ENCODE measurements around the gene OR52I2.

The OR52I2 gene

DNA sequence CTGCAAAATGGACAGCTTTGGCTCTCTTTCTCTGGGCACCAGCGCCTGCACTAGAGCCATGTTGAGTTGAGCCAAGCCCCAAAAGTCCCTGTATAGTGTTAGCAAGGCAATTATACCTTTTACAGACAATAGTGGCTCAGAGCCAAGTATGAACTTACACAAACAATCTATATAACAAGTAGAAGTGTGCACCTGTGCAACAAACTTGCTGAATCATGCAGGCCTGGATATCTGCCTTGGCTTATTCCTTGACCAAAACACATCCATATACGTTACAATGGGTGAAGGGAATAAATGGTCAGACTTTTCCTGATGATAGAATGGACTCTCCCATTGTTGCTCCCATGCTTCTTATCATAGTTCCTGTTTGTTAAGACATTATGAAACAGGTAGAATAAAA lies 3.8 kb upstream of the OR52I2 start:
- DNase-seq (ENCODE audit: low read depth), result no peak

DNA sequence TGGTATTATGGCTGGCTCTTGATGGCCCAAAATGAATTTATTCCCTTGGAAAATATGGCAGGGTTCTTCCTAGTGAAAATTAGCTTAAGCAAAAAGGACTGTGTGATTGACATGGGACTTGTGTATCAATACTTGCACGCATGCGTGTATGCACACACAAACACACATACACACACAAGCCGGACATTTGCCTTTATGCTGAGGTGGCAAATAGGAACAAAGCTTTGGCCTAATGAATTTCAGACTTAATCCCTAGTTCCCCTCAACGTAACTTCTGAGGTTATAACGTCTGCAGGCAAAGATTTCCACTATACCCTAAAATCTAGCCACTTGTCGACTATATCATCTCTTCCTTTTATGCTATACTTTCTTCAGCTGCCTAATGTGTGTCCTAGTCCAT lies 2.9 kb upstream of the OR52I2 start:
- H3K4me3 ChIP-seq (ENCODE audit: low read depth, low read length), result no peak overlapping the region
- TF ChIP-seq, protein P1, sequence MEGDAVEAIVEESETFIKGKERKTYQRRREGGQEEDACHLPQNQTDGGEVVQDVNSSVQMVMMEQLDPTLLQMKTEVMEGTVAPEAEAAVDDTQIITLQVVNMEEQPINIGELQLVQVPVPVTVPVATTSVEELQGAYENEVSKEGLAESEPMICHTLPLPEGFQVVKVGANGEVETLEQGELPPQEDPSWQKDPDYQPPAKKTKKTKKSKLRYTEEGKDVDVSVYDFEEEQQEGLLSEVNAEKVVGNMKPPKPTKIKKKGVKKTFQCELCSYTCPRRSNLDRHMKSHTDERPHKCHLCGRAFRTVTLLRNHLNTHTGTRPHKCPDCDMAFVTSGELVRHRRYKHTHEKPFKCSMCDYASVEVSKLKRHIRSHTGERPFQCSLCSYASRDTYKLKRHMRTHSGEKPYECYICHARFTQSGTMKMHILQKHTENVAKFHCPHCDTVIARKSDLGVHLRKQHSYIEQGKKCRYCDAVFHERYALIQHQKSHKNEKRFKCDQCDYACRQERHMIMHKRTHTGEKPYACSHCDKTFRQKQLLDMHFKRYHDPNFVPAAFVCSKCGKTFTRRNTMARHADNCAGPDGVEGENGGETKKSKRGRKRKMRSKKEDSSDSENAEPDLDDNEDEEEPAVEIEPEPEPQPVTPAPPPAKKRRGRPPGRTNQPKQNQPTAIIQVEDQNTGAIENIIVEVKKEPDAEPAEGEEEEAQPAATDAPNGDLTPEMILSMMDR (IDR thresholded peaks at IDR 0.05; ENCODE audit: insufficient read depth, low read depth, low read length, missing control alignments), result no peak
- no peak for DNase-seq (ENCODE audit: low read depth)

More for the DNA sequence above, 3.8 kb upstream of the OR52I2 start:
- TF ChIP-seq, protein P1 (IDR thresholded peaks at IDR 0.05; ENCODE audit: insufficient read depth, low read depth, low read length, missing control alignments), result no peak
- no peak overlapping the region for H3K4me3 ChIP-seq (ENCODE audit: low read depth, low read length)

DNA sequence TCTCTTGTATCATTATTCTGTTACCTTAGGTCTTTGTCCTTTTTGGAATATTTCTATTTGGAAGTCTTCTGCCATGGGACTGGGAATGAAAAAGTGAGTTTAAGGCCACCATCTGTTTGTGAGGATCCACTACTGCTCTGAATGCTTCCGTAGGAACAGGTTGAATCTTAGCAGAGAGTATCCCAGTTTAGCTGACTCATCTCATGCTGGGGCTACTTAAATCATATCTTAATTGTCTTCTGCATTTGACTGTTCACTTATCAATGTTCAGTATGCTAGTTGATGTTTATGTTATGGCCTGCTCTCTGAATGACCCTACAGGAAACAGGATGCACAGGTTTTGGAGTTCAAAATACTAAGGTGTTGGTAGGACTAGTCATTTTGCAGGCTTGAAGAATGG lies 1.4 kb upstream of the OR52I2 start:
- TF ChIP-seq, protein P1 (IDR thresholded peaks at IDR 0.05; ENCODE audit: insufficient read depth, low read depth, low read length, missing control alignments), result no peak
- no peak for DNase-seq (ENCODE audit: low read depth)
- H3K4me3 ChIP-seq (ENCODE audit: low read depth, low read length), result no peak overlapping the region

DNA sequence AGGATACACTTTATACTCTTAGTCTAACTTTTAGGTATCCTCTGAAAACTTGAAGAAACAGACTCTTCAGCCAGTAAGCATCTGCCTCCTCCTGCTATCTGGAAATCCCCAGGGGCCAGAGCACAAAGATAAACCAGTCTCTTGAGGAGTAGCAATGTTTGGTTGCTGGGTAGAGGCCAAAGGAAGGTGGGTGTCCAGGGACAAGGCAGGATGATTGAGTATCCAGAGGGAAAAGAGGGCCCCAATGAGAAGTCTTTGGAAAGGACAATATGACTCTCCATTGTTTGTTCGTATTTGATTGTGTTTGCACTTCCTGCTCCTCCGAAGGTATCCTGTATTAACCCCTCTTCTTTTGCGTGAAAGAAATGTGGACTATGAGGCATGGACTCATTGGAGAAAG lies 7.5 kb downstream of the OR52I2 start:
- H3K4me3 ChIP-seq (ENCODE audit: low read depth, low read length), result no peak overlapping the region
- DNase-seq (ENCODE audit: low read depth), result no peak
- TF ChIP-seq, protein P1 (IDR thresholded peaks at IDR 0.05; ENCODE audit: insufficient read depth, low read depth, low read length, missing control alignments), result no peak

DNA sequence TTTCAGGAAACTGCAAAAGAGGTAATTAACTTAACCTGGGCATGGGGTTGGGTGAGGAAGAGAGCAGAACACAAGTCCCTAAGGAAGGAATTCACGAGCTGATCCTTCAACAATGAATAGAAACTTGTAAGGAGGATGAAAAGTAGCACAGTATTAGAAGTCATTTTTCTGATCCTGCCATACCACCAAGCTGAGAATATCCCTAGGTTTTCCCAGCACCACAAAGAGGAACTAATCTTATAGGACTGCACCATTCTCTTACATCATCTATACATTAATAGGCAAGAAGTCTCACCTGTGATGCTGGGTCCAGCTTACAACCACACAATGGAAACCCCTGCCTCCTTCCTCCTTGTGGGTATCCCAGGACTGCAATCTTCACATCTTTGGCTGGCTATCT lies 12.2 kb downstream of the OR52I2 start, which contains the start of gene OR52I1:
OR52I1 (plus strand) TSS at position 301 of the 400 bp plus-strand sequence; CDS start at position 301, 0 bp downstream.
- H3K4me3 ChIP-seq (ENCODE audit: low read depth, low read length), result no peak within 1 kb of the TSS
- no peak for DNase-seq (ENCODE audit: low read depth)
- TF ChIP-seq, protein P1 (IDR thresholded peaks at IDR 0.05; ENCODE audit: insufficient read depth, low read depth, low read length, missing control alignments), result no peak

DNA sequence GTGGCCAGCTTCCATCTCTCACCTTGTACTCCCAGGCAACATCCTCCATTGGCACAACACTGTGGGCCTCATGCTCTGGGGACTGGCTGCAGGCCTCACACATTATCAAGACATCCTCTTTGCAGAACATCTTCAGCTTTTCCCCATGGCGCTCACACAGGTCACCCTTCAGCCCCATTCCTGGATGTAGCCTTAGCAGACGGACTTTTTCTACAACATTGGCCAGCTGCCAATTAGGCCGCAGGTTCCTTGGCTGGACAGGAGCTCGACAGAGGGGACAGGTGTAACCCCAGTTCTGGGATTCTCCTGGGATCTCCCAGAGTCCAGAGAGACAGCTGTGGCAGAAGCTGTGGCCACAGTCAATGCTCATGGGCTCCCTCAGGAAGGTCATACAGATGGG lies 23.5 kb downstream of the OR52I2 start:
- TF ChIP-seq, protein P1 (IDR thresholded peaks at IDR 0.05; ENCODE audit: insufficient read depth, low read depth, low read length, missing control alignments), result no peak
- DNase-seq (ENCODE audit: low read depth), result no peak
- H3K4me3 ChIP-seq (ENCODE audit: low read depth, low read length), result no peak overlapping the region

All from GM12865 (cell line).